ENCODE data around the gene ACTR2.
A peak's percentile ranks its signal among the peaks of the same experiment; 100 is the strongest.

ACTR2 gene

GRCh38 chr2:65281627-65282351 lies 54.2 kb downstream of the ACTR2 start:
- DNase-seq, result peak; percentile 33 to 78

GRCh38 chr2:65282477-65283053 lies 54.9 kb downstream of the ACTR2 start:
- DNase-seq, result no peak

- no peak for DNase-seq
These were observed 59.7 kb downstream of the ACTR2 start for GRCh38 chr2:65287364-65287763.

- no peak for DNase-seq
These were observed 63.8 kb downstream of the ACTR2 start for GRCh38 chr2:65291216-65292105.

- DNase-seq, result no peak
These were observed 64.4 kb downstream of the ACTR2 start for GRCh38 chr2:65292106-65292400.

- DNase-seq, result no peak
These were observed 64.9 kb downstream of the ACTR2 start for GRCh38 chr2:65292461-65293011.

GRCh38 chr2:65293376-65293775 lies 65.7 kb downstream of the ACTR2 start:
- DNase-seq, result no peak

GRCh38 chr2:65294136-65294535 lies 66.5 kb downstream of the ACTR2 start:
- DNase-seq, result no peak

GRCh38 chr2:65294701-65295100 lies 67.1 kb downstream of the ACTR2 start:
- DNase-seq, result no peak

GRCh38 chr2:65296971-65297370 lies 69.3 kb downstream of the ACTR2 start:
- no peak for DNase-seq

- DNase-seq, result no peak
These were observed 69.9 kb downstream of the ACTR2 start for GRCh38 chr2:65297544-65297943.

- DNase-seq, result no peak
These were observed 70.5 kb downstream of the ACTR2 start for GRCh38 chr2:65298089-65298488.

GRCh38 chr2:65299246-65299645 lies 71.6 kb downstream of the ACTR2 start:
- DNase-seq, result no peak

- DNase-seq, result no peak
These were observed 72.6 kb downstream of the ACTR2 start for GRCh38 chr2:65300134-65300760.

- DNase-seq, result no peak
These were observed 73.4 kb downstream of the ACTR2 start for GRCh38 chr2:65300761-65301711.

- no peak for DNase-seq
These were observed 78.3 kb downstream of the ACTR2 start for GRCh38 chr2:65305934-65306333.

GRCh38 chr2:65309699-65310098 lies 82.1 kb downstream of the ACTR2 start:
- DNase-seq, result peak in 1 of 2 experiments; percentile 19

GRCh38 chr2:65311049-65311448 lies 83.4 kb downstream of the ACTR2 start:
- no peak for DNase-seq

GRCh38 chr2:65311596-65311995 lies 84.0 kb downstream of the ACTR2 start:
- no peak for DNase-seq

GRCh38 chr2:65313126-65313953 lies 85.7 kb downstream of the ACTR2 start:
- DNase-seq, result no peak

- no peak for DNase-seq
These were observed 86.3 kb downstream of the ACTR2 start for GRCh38 chr2:65313954-65314256.

All from NCI-H526 (cell line).